NCI-H748 (cell line): Measurements from ENCODE around the gene TRAF3.

Experiments
- DNase-seq: peaks from one replicate; lab custom pipeline; 2025; ENCODE audit not compliant: unreplicated experiment; lab: John Stamatoyannopoulos, UW

Gene TRAF3

DNA sequence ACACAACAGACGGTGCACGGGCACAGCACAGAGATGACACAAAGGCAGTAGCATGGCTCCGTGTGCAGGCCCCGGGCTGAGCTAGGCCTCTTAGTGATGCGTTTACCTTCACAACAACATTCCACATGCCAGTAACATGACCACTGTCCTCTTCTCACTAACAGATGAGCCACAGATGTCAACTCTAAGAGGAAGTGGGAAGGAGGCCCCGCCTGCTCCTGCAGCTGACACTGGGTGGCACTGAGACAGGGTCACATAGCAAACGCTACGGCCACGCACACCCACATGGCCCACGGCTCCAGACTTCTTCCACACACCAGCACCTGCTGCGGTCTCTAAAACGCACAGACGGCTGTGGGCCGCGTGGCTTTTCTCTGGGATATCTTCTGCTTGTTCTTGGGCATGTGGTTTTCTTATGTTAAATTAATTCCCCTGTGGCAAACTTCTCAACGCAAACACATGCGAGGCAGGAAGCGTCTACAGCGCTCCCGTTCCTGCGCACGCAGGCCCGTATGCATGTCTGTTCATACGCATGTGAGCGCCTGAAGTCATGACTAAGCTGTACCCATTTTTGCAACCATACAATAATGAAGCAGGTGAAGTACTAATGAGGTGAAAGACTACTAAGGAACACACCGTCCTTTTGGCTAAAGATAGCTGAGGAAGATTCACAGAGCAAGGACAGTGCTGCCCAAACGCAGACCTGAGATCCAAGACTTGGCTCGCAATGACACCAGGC lies 172.0 kb downstream of the TRAF3 start:
- no peak for DNase-seq

DNA sequence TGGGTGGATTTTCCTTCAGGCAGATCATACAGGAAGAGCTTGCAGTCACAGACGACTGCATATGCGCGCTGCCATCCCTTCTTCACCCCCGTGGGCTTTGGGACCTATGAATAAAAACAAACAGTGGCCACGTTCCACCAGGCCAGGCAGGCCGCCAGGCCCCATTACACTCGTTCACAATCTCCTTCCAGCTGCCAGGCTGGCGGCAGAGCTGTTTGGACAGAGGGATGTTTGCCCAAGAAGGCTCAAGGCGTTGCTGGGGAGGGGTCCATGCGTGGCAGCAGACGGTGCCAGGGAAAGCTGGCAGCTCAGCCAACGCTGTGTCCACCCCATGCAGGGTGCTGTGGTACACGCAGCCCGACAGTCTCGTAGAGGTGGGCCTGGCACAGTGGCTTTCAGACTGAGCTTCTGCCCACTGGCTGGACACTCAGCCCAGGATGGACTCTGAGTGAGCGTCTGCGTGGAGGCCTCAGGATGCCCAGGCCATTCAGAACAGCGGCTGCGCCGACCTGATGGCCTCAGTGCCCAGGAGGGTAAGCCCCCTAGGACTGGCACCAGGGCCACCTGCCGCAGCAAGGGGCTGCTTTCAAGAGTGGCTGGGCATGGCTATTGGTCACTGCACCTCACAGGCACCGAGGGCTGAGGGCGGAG lies 172.7 kb downstream of the TRAF3 start:
- DNase-seq: no peak

DNA sequence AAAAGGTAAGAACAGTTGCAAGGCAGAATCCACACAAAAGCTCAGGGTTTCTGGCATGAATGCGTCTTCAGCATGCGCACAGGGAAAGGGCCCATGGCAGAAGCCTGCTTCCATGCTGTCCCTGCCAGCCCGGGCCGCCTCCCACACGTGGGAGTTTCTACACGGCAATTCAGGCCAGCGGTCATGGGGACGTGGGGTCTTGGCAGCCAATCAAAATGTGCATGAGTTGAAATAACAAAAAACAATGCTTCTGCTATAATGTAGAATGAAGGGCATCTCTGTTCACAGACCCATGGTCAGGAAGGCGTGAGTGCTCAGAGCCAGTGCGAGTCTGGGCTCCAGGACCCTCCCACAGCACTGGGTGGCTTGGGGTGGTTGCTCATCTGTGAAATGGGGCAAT lies 173.8 kb downstream of the TRAF3 start:
- DNase-seq: no peak

DNA sequence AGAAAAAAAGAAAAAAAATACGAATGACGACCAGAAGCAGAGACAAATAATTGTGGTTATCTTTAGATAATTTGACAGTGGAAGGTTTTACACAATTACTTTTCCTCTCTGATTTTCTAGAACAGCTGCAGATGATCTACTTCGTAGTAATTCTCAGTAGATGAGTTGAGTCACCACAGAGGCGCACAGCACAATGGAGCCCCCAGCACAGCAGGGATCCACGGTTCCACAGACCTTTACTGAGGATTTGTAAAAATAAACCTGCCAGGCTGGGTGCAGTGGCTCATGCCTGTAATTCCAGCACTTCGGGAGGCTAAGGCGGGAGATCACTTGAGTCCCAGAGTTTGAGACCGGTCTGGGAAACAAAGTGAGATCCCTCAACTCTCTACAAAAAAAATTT lies 174.6 kb downstream of the TRAF3 start:
- no peak for DNase-seq

DNA sequence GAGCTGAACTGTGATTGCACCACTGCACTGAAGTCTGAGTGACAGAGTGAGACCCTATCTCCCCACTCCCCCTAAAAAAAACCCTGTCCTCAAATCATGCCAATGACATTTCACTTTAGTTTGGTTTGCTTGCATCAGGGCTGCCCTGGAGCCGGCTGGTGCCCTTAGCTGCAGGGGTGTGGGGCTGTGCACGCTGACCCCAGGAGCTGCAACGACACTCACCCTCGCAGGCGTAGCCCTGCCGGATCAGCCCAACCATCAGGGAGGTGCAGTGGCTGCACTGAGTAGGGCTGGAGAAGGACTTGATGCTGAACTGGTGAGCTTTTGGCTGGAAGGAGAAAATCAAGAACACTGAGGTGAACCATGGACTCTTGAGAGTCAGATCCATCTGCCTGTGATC lies 175.0 kb downstream of the TRAF3 start:
- no peak for DNase-seq

DNA sequence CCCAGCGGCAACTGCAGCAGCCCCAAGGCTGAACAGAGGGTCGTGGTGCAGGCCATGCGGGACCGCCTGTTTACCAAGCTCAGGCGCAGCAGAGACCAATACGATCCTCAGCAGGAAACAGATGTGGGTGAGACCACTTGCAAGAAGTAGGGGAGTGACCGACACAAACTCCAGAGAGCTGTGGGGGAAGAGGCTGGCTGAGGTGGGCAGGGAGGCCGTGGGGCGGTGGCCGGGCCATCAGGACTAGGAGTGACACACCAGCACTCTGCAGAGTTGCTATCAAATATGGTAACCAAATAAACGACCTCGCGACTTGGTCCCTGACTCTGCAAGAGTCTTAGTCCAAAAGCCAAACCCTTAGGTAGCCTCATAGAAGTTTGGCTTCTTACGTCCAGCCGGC lies 175.9 kb downstream of the TRAF3 start:
- DNase-seq: no peak

DNA sequence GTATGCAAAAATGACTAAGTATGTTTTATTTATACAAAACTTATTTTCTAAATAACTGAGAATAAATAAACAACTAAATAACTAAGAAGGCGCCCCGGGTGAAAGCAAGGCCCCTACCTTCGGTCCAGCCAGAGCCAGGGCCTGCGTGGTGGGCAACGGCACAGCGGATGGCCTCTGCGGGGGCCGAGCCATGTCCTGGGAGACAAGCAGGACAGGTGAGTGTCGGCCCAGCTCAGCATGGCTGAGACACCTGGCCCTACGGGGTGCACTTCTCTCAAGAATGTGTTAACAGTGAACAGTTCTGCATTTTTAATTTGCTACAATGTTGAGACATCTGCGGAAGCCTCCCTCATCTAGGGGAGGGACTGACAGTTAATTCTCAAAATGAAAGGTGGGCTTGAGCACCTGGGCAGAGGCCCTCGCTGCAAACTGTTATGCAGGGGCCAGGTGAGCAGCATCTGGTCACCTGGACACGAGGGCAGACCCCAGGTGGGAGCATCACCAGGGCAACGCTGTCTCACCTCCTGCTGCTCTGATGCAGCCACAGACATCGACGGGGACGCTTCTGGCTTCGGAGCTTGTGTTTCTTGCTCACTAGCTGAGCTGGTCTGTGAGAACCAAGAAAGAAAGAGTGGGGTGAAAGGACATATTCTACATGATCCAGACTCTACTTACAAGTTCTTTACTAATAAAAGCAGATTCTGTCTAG lies 177.0 kb downstream of the TRAF3 start:
- no peak for DNase-seq

DNA sequence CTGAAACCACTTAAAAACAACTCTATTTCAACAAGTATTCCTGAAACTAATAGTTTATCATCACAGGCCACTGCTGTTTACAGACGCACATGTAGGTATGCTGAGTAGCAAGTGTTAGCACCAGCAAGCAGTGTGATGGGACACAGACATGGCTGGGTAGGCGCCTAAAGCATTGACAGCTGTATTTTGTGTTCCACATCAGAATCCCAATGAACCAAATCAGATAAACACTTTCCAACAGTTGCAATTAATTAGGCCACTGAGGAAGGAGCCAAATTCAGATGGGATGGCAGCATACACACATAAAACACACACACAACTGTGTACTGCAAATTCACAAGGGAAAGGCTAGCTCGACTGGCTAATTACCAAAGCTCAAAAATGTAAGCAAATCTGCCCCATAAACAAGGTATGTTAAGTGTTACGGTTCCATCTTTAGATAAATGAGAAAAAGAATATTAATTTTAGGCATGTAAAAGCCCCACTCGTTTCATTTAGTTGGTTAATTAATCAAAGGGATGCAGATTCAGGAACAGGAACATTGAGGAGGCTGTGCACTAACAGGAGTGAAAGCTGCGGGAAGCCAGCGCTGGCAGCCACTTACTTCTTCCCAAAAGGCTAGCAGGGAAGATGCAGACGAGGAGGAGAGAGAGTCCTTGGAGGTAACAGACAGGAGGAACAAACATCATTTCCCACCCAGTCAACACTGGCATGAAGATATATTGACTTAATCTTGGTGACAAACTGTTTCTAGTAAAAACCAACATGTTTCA lies 178.6 kb downstream of the TRAF3 start:
- no peak for DNase-seq

DNA sequence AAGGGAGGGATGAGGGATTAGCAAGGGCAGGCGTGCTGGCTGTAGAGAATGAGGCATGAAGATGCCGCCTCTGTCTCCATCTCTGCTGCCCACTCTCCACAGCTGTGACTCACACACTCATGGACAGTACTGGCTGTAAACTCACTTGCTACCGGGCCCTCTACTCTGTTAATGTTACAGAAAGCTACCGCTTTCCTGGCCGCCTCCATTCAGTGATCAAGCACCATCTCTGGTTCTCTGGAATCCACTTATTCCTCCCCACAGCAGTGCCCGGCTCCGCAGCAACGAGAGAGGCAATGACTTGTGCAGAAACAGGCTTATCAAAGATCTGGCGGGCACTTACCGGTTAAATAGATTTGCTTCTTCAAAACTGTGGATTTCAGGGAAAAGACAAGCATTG lies 180.0 kb downstream of the TRAF3 start:
- DNase-seq: no peak

DNA sequence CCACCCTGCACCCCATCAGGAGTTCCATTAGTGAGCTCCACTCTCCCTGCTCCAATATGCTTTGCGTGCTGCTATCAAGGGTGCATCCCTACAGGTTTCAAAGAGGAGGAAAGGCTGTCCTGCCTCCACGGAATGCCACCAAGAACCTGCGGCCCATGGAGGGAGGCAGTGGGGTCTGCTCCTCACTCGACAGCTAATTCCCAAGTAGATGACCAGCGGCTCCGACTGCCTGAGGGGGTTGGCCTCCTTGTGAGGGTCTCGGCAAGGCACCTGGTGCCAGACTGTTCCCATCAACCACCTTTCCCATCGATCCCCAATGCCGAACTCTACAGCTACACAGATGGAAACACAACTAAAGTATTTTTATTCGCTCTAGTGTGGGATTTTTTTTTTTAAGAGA lies 181.2 kb downstream of the TRAF3 start:
- no peak for DNase-seq
